Measurements from ENCODE around the gene UBE2H. TPM values are rescaled to one million over a fixed set of nuclear protein-coding genes. Genes with fewer than 3 reads are reported as not detected.
"Not testable (repeated sequence)": the region's sequence is repeated elsewhere in the genome, so short reads cannot be mapped to it uniquely, and the experiment has no call there.

The UBE2H gene
- total RNA-seq, 1 donor from 2014 or later: 92.1 TPM

DNA sequence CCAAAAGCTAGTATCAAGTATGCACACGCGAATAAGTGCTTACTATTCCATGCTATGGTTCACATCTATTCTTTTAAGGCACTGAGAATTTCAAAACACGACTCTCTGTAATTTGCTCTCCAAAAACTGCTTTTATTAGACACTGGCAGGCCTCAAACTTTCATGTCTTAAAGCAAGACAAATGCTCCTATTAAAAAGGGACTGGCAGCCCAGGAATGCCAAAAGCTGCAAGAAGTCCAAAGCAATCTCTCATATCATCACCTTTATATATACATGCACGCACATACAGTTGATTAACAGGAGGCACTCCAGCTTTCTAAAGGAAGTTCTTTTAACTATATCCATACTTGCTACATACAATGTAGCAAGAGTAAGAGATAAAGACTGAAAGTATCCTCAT, 34.8 kb downstream of the UBE2H start:
- intact Hi-C loops (cut with DNase I): no loop called here

GRCh38 chr7:129914536-129915272, 38.1 kb downstream of the UBE2H start:
- no peak for ATAC-seq
- intact Hi-C loops (cut with DNase I): no loop called here
- no peak for DNase-seq (ENCODE audit: low spot score)

More for the DNA sequence above, 34.8 kb downstream of the UBE2H start:
- ATAC-seq: no peak
- no peak for DNase-seq (ENCODE audit: low spot score)

DNA sequence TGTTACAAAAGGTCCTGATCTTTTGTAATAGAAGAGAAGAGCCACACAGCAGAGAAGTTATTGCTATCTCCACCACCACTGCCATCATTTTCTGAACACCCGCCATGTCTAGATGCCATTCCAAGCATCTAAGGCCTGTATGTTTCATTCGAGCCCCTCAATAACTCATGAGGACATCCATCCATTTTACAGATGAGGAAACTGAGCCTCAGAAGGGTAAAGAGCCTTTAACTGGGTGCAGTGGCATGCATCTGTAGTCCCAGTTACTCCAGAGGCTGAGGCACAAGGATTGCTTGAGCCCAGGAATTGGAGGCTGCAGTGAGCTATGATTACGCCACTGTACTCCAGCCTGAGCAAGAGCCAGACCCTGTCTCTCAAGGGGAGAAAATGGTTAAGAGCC, 39.3 kb downstream of the UBE2H start:
- intact Hi-C loops (cut with DNase I): no loop called here
- ATAC-seq: no peak
- no peak for DNase-seq (ENCODE audit: low spot score)

- ATAC-seq: no peak
- DNase-seq (ENCODE audit: low spot score): no peak
- intact Hi-C loops (cut with DNase I): no loop called here
These were observed 41.0 kb downstream of the UBE2H start for GRCh38 chr7:129911790-129912189.

- ATAC-seq: no peak
- intact Hi-C loops (cut with DNase I): no loop called here
- DNase-seq (ENCODE audit: low spot score): no peak
These were observed 43.1 kb downstream of the UBE2H start for GRCh38 chr7:129909669-129910068.

DNA sequence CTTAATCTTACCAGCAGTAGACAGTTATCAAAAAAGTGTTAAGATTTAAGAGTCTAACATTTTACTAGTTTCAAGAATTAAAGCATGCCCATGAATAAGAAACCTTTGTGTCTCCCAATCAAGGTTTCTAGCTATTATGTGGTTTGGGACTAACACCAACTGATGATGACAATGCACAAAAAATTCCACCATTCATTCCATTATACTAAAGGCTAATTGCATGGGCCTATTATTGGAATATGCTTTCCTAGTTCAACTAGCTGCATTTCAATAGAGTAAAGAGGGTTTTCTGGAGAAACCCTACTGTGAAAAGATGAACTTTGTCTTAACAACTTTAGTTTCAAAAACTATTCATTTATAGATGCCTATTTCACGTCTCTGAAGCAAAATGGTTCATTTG, 44.6 kb downstream of the UBE2H start:
- DNase-seq (ENCODE audit: low spot score) (no peak), ATAC-seq (no peak)
- intact Hi-C loops (cut with DNase I): no loop called here

- no peak for DNase-seq (ENCODE audit: low spot score)
- intact Hi-C loops (cut with DNase I): no loop called here
- no peak for ATAC-seq
These were observed 45.5 kb downstream of the UBE2H start for GRCh38 chr7:129907122-129907736.

DNA sequence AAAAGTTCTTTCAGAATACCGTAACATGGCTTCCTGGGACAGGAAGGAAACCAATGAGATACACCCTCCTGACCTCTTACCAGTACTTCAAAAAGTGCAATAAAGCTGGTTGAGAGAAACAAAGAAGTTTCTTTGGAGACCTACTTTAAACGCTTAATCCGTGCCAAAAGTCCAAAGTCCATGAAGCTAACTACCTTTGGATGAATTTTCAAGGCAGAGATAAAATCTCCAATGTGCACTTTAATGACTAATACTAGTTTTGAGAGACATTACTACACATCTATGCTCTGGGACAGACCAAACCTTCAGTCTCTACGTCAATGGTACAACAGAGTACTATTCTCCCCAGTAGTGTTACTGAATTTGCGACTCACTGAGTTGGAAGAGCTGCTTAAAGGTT, 46.1 kb downstream of the UBE2H start:
- ATAC-seq: no peak
- no peak for DNase-seq (ENCODE audit: low spot score)
- intact Hi-C loops (cut with DNase I): no loop called here

GRCh38 chr7:129903935-129904334, 48.8 kb downstream of the UBE2H start:
- DNase-seq (ENCODE audit: low spot score): no peak
- no peak for ATAC-seq
- intact Hi-C loops (cut with DNase I): no loop called here

GRCh38 chr7:129902788-129903422, 49.9 kb downstream of the UBE2H start:
- intact Hi-C loops (cut with DNase I): no loop called here
- ATAC-seq (no peak), DNase-seq (ENCODE audit: low spot score) (no peak)

DNA sequence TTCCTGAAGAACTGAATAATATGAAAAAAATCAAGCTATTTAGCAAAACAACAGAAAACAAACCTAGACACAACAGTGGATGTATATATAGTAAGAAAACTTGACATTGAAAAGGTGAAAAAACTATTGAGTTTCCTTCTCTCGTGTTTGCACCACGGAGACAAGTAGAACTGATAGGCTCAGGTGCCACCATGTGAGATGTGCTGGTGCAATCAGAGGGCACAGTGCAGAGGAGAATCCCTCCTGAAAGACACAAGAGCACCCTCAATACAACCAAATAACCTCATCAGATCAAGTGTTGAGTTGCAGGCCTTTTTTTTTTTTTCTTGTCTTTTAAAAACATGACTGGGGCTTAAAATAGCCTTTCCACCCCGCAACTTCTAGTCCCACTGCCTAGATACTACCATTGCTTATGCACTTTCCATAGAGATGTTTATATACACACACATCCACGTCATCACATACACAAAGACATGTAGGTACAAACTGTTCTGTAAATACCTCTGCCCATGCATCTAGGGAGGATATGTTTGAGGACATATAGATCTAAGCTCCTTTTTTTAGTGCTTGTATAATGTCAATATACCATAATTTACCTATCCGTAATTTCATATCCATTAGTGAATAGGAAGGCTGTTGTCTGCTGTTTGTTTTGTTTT, 54.1 kb downstream of the UBE2H start:
- intact Hi-C loops (cut with DNase I): no loop called here
- no peak for ATAC-seq
- no peak for DNase-seq (ENCODE audit: low spot score)

DNA sequence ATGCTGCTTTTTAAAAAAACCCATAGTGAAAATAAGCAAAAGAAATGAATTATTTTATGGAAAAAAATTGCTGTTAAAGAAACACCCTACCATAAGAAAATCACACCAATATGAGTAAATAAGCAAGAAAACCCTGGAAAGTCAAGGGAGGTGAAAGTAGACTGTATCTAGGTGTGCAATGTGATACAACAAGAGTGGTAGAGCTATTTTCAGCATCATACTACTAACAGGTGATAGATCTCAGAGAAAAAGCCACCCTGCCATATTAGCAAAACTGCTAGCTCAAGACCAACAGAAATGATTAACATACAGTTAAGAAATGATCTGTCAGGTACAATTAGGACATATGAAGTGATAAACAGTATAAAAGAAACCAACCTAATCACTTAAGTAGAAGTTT, 54.8 kb downstream of the UBE2H start:
- no peak for DNase-seq (ENCODE audit: low spot score)
- no peak for ATAC-seq
- intact Hi-C loops (cut with DNase I): no loop called here

DNA sequence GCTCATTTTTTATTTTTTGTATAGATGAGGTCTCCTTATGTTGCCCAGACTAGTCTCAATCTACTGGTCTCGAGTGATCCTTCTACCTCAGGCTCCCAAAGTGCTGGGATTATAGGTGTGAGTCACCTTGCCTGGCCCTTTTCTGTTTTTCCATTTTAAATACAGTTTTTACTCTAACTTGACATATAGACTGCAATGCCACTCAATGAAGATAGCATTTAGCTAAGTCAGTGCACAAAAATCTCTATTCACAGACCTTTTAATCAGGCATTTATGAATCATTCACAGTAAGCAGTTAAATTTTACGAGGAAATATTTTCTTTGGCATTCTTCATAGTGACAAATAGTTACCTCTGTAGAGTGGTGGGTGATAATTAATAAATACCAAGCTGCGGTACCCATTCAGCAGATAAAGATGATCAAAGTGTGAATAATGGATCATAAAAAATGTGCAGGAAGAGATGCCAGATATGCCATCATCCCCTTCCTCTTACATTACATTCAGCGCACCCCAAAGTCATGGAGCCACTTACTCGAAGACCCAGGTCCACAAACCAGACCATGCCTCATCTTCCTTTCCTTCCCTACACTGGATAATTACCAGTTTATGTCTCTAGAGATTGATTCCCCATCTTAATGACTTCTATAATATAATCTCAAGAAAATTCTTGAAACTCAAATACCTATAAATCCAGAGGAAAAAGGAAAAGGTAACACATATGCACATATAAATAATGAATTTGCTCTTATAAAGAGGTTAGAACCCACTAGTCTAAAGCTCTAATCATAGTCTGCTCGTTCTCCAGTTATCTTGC, 56.0 kb downstream of the UBE2H start:
- DNase-seq (ENCODE audit: low spot score) (no peak), ATAC-seq (no peak)
- intact Hi-C loops (cut with DNase I): no loop called here

DNA sequence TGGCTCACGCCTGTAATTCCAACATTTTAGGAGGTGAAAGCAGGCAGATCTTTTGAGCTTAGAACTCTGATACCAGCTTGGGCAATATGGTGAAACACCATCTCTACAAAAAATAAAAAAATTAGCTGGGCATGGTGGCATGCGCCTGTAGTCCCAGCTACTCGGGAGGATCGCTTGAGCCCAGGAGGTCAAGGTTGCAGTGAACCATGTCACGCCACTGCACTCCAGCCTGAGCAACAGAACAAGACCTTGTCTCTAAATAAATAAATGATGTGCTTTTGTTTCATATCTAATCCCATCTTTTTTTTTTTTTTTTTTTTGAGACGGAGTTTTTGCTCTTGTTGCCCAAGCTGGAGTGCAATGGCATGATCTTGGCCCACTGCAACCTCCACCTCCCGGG, 58.6 kb downstream of the UBE2H start:
- intact Hi-C loops (cut with DNase I); DNase-seq (ENCODE audit: low spot score); ATAC-seq: not testable (repeated sequence)

GRCh38 chr7:129890090-129890489, 62.7 kb downstream of the UBE2H start:
- ATAC-seq (no peak), DNase-seq (ENCODE audit: low spot score) (no peak)
- intact Hi-C loops (cut with DNase I): no loop called here

- intact Hi-C loops (cut with DNase I): no loop called here
- ATAC-seq (no peak), DNase-seq (ENCODE audit: low spot score) (no peak)
These were observed 63.5 kb downstream of the UBE2H start for GRCh38 chr7:129889133-129889844.

DNA sequence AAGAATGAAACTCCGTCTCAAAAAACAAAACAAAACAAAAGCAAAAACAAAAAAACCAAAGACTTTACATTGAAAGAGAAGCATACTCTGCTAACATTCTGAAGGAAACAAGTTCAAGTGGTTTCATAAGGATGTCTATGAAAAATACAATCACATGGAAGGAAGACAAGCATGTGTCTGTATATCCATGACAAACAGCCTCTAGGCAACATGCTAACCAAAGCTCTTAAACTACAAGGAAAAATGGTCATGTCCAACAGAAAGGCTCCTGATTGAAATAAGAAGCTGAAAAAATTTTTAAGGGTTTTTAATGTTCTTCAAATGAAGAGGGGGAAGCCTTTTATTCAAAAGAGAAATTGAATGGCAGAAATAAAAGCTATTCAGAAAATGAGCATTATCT, 64.9 kb downstream of the UBE2H start:
- no peak for ATAC-seq
- intact Hi-C loops (cut with DNase I): no loop called here
- no peak for DNase-seq (ENCODE audit: low spot score)

- no peak for DNase-seq (ENCODE audit: low spot score)
- intact Hi-C loops (cut with DNase I): no loop called here
These were observed 66.0 kb downstream of the UBE2H start for GRCh38 chr7:129886818-129887186.

More at GRCh38 chr7:129886818-129887186, 66.0 kb downstream of the UBE2H start:
- ATAC-seq: no peak
